ENCODE data around the gene CAPRIN2.
A peak's percentile ranks its signal among the peaks of the same experiment; 100 is the strongest.

CAPRIN2 gene

GRCh38 chr12:30764251-30764650 lies 9.5 kb upstream of the CAPRIN2 start:
- H3K27me3 ChIP-seq: no peaks in the 10 kb centered on the region
- no peak overlapping the region for H3K27ac ChIP-seq
- no peak overlapping the region for H3K4me2 ChIP-seq
- H3K9me3 ChIP-seq: peaks cover 14% of the 10 kb centered on the region; the same call in 1 of the 2 replicates
- H3K36me3 ChIP-seq: no peaks in the 10 kb centered on the region
- H4K20me1 ChIP-seq: no peaks in the 10 kb centered on the region
- no peaks in the 10 kb centered on the region for H3K4me1 ChIP-seq
- TF ChIP-seq Cebpa-rat (IDR thresholded peaks at IDR 0.05): no peak
- no peak overlapping the region for H3K9ac ChIP-seq
- no peak overlapping the region for H3K4me3 ChIP-seq

- TF ChIP-seq Cebpa-rat (IDR thresholded peaks at IDR 0.05): no peak
Measured at GRCh38 chr12:30763053-30763452, 8.3 kb upstream of the CAPRIN2 start.

DNA sequence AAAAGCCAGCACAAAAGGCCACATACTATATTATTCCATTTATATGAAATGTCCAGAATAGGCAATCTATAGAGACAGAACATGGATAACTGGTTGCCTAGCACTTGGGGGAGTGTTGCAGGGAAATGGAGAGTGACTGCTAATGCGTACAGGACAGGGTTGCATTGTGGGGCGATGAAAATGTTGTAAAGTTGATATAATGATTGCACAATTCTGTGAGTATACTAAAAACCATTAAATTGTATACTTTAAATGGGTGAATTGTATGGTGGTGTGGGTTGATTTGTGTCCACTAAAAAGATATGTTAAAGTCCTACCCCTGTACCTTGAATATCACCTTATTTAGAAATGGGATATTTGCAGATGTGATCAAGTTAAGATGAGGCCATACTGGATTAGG lies 7.0 kb upstream of the CAPRIN2 start:
- H3K27me3 ChIP-seq: no peaks in the 10 kb centered on the region
- H3K4me3 ChIP-seq: no peak overlapping the region
- H3K4me1 ChIP-seq: no peaks in the 10 kb centered on the region
- no peak overlapping the region for H3K9ac ChIP-seq
- H3K36me3 ChIP-seq: no peaks in the 10 kb centered on the region
- TF ChIP-seq Cebpa-rat (IDR thresholded peaks at IDR 0.05): no peak
- no peak overlapping the region for H3K27ac ChIP-seq
- H3K4me2 ChIP-seq: no peak overlapping the region
- H3K9me3 ChIP-seq: peaks cover 14% of the 10 kb centered on the region; the same call in 1 of the 2 replicates
- no peaks in the 10 kb centered on the region for H4K20me1 ChIP-seq

More at GRCh38 chr12:30763053-30763452, 8.3 kb upstream of the CAPRIN2 start:
- Histone ChIP-seq H3K9ac (no peak overlapping the region), H3K36me3 (no peaks in the 10 kb centered on the region), H3K4me1 (no peaks in the 10 kb centered on the region), H3K4me2 (no peak overlapping the region), H4K20me1 (no peaks in the 10 kb centered on the region), H3K27me3 (no peaks in the 10 kb centered on the region), H3K4me3 (no peak overlapping the region), H3K9me3 (peaks cover 14% of the 10 kb centered on the region; the same call in 1 of the 2 replicates), H3K27ac (no peak overlapping the region)

GRCh38 chr12:30757316-30757715 lies 2.6 kb upstream of the CAPRIN2 start:
- H3K9ac ChIP-seq: no peak overlapping the region
- peaks cover 20% of the 10 kb centered on the region for H3K4me1 ChIP-seq
- TF ChIP-seq Cebpa-rat (IDR thresholded peaks at IDR 0.05): no peak
- no peak overlapping the region for H3K4me3 ChIP-seq
- H3K4me2 ChIP-seq: no peak overlapping the region
- H3K27me3 ChIP-seq: no peaks in the 10 kb centered on the region
- H3K36me3 ChIP-seq: no peaks in the 10 kb centered on the region
- peaks cover 14% of the 10 kb centered on the region; the same call in 1 of the 2 replicates for H3K9me3 ChIP-seq
- H4K20me1 ChIP-seq: no peaks in the 10 kb centered on the region
- H3K27ac ChIP-seq: no peak overlapping the region

GRCh38 chr12:30756074-30756473 lies 1.3 kb upstream of the CAPRIN2 start:
- Histone ChIP-seq H4K20me1 (no peaks in the 10 kb centered on the region), H3K36me3 (no peaks in the 10 kb centered on the region), H3K27me3 (no peaks in the 10 kb centered on the region), H3K4me3 (no peak overlapping the region), H3K9me3 (peaks cover 6% of the 10 kb centered on the region; the same call in 1 of the 2 replicates), H3K4me2 (no peak overlapping the region), H3K4me1 (peaks cover 20% of the 10 kb centered on the region), H3K9ac (no peak overlapping the region), H3K27ac (no peak overlapping the region)
- no peak for TF ChIP-seq Cebpa-rat (IDR thresholded peaks at IDR 0.05)

DNA sequence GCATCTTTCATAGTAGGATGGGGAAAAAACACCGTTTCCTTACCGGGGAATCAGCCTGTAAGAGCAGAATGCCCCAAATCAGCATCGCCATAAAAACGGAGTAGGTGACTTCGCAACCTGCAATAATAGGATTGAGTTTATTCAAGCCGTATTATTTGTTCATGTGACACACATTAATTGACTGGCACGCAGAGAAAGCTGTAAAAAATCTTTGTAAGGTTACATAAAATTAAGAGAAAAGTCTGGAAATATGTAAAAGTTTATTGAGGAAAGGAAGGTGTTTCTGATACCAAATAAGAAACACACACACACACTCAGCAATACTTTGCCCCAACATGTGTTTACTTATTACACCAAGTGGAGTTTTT lies 628 bp upstream of the CAPRIN2 start:
- Histone ChIP-seq H3K4me1 (peaks cover 20% of the 10 kb centered on the region), H3K4me3 (peak overlapping the region; percentile 85), H3K36me3 (no peaks in the 10 kb centered on the region), H3K9ac (peak overlapping the region; percentile 53; the same call in 1 of the 2 replicates), H3K27me3 (no peaks in the 10 kb centered on the region), H3K4me2 (peak overlapping the region; percentile 95), H3K9me3 (no peaks in the 10 kb centered on the region), H4K20me1 (no peaks in the 10 kb centered on the region), H3K27ac (peak overlapping the region; percentile 57)
- TF ChIP-seq Cebpa-rat (IDR thresholded peaks at IDR 0.05): no peak

DNA sequence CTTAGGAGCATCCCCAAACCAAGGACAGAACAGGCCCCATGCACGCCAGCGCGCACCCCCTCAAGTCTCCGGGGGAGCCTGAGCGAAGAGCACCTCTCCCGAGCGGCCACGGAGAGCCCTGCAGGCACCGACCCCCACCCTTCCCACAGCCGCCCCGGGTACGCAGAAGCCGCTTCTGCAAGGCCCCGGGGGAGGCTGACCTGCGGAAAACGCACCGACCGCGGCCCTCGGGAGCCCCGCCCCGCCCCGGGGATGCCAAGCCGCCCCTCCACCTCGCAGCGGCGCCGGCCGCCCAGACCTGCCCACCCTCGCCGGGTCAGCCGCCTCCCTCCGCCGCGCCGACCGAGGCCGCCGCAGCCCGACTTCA lies 385 bp downstream of the CAPRIN2 start:
- Histone ChIP-seq H3K4me3 (peak overlapping the region; percentile 85), H3K9ac (peak overlapping the region; percentile 83), H3K4me1 (peaks cover 20% of the 10 kb centered on the region), H3K4me2 (peak overlapping the region; percentile 95), H3K27ac (peak overlapping the region; percentile 79), H3K9me3 (no peaks in the 10 kb centered on the region), H3K27me3 (no peaks in the 10 kb centered on the region), H4K20me1 (no peaks in the 10 kb centered on the region), H3K36me3 (no peaks in the 10 kb centered on the region)
- TF ChIP-seq Cebpa-rat (IDR thresholded peaks at IDR 0.05): no peak

DNA sequence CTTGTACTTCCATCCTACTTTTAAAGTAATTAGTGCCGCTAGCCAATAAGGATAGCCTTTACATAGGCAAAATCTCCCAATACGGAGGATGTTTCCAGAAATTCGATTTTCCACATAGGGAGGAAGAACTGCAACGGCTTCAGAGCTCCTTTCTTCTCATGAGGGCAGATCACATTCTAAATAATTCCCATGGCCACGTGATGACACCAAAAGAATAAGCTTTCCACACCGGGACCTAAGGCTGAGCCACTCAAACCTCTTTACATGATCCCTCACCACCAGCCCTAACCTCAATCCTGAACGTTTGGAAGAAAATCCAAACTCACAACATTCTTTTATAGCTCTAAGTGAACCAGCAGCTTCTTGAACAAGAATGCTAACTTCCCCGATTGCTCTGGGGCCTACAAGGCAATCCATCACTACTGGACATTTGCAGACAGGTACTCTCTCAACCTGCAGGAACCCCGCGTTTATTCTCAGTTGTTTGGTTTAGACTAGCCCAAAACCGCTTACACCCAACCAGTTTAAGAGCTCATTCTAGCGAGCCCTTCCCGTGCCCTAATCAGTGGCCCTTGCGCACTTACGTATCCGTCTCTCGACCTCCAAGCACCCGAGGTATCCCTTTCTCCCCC lies 884 bp downstream of the CAPRIN2 start:
- H3K36me3 ChIP-seq: no peaks in the 10 kb centered on the region

GRCh38 chr12:30753233-30753632 lies 1.5 kb downstream of the CAPRIN2 start:
- Histone ChIP-seq H3K4me1 (peaks cover 20% of the 10 kb centered on the region), H3K27me3 (no peaks in the 10 kb centered on the region), H3K36me3 (no peaks in the 10 kb centered on the region), H3K4me2 (peak overlapping the region; percentile 95), H3K4me3 (peak overlapping the region; percentile 85), H3K9ac (no peak overlapping the region; the same call in 1 of the 2 replicates), H4K20me1 (no peaks in the 10 kb centered on the region), H3K9me3 (no peaks in the 10 kb centered on the region), H3K27ac (no peak overlapping the region)
- no peak for TF ChIP-seq Cebpa-rat (IDR thresholded peaks at IDR 0.05)

More for the DNA sequence above, 884 bp downstream of the CAPRIN2 start:
- Histone ChIP-seq H3K9me3 (no peaks in the 10 kb centered on the region), H3K4me2 (peak overlapping the region; percentile 95), H3K27me3 (no peaks in the 10 kb centered on the region), H3K4me1 (peaks cover 20% of the 10 kb centered on the region), H3K27ac (peak overlapping the region; percentile 79), H3K4me3 (peak overlapping the region; percentile 85), H4K20me1 (no peaks in the 10 kb centered on the region), H3K9ac (peak overlapping the region; percentile 83)
- TF ChIP-seq Cebpa-rat (IDR thresholded peaks at IDR 0.05): no peak

DNA sequence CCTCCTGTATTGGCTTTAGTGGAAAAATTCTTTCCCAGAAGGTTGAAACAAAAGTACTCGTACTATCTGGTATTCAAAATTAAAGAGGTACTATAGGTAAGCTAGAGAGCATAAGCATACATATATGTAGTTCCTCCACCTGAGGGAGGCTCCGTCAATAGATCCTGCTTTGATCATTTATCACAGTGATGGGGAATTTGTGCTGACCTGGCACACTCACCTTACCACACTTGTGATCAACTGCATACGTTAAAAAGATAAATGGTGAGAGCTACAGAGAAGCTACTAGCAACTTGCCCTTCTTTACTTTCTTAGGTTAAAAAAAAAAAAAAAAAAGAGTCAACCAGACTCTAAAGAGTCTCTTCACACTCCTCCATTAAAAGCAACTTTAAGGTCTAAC lies 2.5 kb downstream of the CAPRIN2 start:
- no peak overlapping the region for H3K4me2 ChIP-seq
- TF ChIP-seq Cebpa-rat (IDR thresholded peaks at IDR 0.05): no peak
- H4K20me1 ChIP-seq: no peaks in the 10 kb centered on the region
- H3K27ac ChIP-seq: no peak overlapping the region
- peaks cover 20% of the 10 kb centered on the region for H3K4me1 ChIP-seq
- H3K27me3 ChIP-seq: no peaks in the 10 kb centered on the region
- peaks cover 6% of the 10 kb centered on the region for H3K9me3 ChIP-seq
- H3K36me3 ChIP-seq: peaks cover 8% of the 10 kb centered on the region
- no peak overlapping the region for H3K9ac ChIP-seq
- H3K4me3 ChIP-seq: no peak overlapping the region
